ENCODE results near the gene ETV1. TPM values are rescaled to one million over a fixed set of nuclear protein-coding genes. Genes with fewer than 3 reads are reported as not detected.

Gene ETV1
- total RNA-seq, 1 experiment from 2014 or later: 45.9 TPM

DNA sequence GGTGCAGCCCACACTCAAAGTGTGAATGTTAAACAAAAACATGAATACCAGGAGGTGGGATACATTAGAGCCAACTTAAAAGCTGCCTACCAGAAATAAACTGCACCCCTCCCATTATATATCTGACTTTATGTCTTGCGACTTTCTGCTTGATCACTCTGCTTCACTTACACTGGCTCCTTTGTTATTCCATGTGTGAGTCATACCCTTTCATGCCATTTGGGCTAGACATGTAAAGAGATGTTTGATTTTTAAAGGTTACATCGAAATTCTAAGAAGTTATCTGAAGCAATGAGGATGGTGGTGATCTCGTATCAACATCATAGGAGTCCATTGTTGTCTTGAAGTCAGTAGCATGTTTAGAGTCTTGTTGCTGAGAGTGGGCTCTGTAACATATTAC lies 31.6 kb upstream of the ETV1 start:
- intact Hi-C loops (cut with micrococcal nuclease; ENCODE audit: unreplicated experiment): no loop called here
- H3K27me3 Mint-ChIP-seq (ENCODE audit: unreplicated experiment): no peaks in the 10 kb centered on the region
- H3K36me3 Mint-ChIP-seq (ENCODE audit: insufficient read depth, unreplicated experiment): no peaks in the 10 kb centered on the region
- CTCF ChIA-PET: interaction anchor here (0.9 to 1.1 kb wide), 3 partner anchors 31 to 236 kb away, joined by 3 to 5 read pairs (median 4); partner anchors contain the start of gene ETV1
- no peak overlapping the region for H3K27ac Mint-ChIP-seq (ENCODE audit: unreplicated experiment)
- DNase-seq: peak; percentile 37
- no peak overlapping the region for H3K4me3 Mint-ChIP-seq (ENCODE audit: low read depth, unreplicated experiment)
- TF ChIP-seq, protein P1, sequence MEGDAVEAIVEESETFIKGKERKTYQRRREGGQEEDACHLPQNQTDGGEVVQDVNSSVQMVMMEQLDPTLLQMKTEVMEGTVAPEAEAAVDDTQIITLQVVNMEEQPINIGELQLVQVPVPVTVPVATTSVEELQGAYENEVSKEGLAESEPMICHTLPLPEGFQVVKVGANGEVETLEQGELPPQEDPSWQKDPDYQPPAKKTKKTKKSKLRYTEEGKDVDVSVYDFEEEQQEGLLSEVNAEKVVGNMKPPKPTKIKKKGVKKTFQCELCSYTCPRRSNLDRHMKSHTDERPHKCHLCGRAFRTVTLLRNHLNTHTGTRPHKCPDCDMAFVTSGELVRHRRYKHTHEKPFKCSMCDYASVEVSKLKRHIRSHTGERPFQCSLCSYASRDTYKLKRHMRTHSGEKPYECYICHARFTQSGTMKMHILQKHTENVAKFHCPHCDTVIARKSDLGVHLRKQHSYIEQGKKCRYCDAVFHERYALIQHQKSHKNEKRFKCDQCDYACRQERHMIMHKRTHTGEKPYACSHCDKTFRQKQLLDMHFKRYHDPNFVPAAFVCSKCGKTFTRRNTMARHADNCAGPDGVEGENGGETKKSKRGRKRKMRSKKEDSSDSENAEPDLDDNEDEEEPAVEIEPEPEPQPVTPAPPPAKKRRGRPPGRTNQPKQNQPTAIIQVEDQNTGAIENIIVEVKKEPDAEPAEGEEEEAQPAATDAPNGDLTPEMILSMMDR (IDR thresholded peaks at IDR 0.05; ENCODE audit: unreplicated experiment): no peak
- H3K9me3 Mint-ChIP-seq (ENCODE audit: low read depth, unreplicated experiment): no peaks in the 10 kb centered on the region
- no TSS peak for BruUV-seq (replicated peaks)
- no peaks in the 10 kb centered on the region for H3K4me1 Mint-ChIP-seq (ENCODE audit: low read depth, unreplicated experiment)

DNA sequence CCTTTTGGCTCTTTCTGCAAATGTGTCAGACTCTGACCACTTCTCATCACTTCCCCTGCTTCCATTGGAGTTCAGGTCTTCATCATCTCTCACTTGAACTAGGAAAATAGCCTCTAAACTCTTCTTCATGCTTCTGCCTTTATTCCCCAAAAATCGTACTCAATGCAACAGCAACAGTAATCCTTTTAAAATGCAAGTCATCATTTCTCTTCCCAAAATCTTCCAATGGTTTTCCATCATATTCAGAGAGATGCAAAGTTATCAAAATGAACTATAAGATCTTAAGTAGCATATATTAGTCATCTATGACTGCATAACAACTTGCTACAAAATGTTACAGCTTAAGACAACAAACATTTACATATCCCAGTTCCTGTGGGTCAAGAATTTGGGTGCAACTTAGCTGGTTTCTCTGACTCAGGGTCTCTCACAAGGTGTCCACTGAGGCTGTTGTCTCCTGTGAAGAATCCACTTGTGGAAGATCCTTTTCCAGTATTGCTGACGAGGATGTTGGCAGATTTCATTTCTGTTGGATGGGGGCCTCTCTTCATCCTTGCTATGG lies 31.0 kb upstream of the ETV1 start:
- no peaks in the 10 kb centered on the region for H3K4me1 Mint-ChIP-seq (ENCODE audit: low read depth, unreplicated experiment)
- no peak overlapping the region for H3K27ac Mint-ChIP-seq (ENCODE audit: unreplicated experiment)
- H3K27me3 Mint-ChIP-seq (ENCODE audit: unreplicated experiment): no peaks in the 10 kb centered on the region
- no peaks in the 10 kb centered on the region for H3K36me3 Mint-ChIP-seq (ENCODE audit: insufficient read depth, unreplicated experiment)
- no peak for DNase-seq
- BruUV-seq (replicated peaks): no TSS peak
- intact Hi-C loops (cut with micrococcal nuclease; ENCODE audit: unreplicated experiment): no loop called here
- CTCF ChIA-PET: interaction anchor here (1.1 kb wide), 1 partner anchor 30 kb away, joined by 3 read pairs; no protein-coding TSS in a partner anchor
- no peak overlapping the region for H3K4me3 Mint-ChIP-seq (ENCODE audit: low read depth, unreplicated experiment)
- TF ChIP-seq, protein P1 (IDR thresholded peaks at IDR 0.05; ENCODE audit: unreplicated experiment): no peak
- no peaks in the 10 kb centered on the region for H3K9me3 Mint-ChIP-seq (ENCODE audit: low read depth, unreplicated experiment)

DNA sequence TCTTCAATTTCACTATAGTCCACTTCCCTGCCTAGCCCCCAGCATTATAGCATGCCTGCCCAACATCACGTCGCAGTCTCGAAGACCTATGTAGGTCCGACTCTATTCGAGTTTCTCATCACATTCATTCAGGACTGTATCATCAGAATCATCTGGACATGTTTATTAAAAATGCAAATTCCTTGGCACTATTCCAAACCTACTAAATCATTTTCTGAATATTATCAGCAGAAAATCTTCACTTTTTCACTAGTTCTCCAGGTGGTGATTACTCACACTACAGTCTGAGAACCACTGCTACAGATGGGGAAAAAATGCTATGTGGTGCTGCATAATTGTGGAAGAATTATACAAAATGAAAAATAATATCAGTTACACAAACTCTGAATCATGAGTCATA lies 29.3 kb upstream of the ETV1 start:
- no peak for DNase-seq
- H3K27ac Mint-ChIP-seq (ENCODE audit: unreplicated experiment): no peak overlapping the region
- TF ChIP-seq, protein P1 (IDR thresholded peaks at IDR 0.05; ENCODE audit: unreplicated experiment): no peak
- H3K4me3 Mint-ChIP-seq (ENCODE audit: low read depth, unreplicated experiment): no peak overlapping the region
- H3K9me3 Mint-ChIP-seq (ENCODE audit: low read depth, unreplicated experiment): no peaks in the 10 kb centered on the region
- no TSS peak for BruUV-seq (replicated peaks)
- intact Hi-C loops (cut with micrococcal nuclease; ENCODE audit: unreplicated experiment): no loop called here
- no peaks in the 10 kb centered on the region for H3K36me3 Mint-ChIP-seq (ENCODE audit: insufficient read depth, unreplicated experiment)
- H3K27me3 Mint-ChIP-seq (ENCODE audit: unreplicated experiment): no peaks in the 10 kb centered on the region
- CTCF ChIA-PET: no interaction called here
- H3K4me1 Mint-ChIP-seq (ENCODE audit: low read depth, unreplicated experiment): no peaks in the 10 kb centered on the region

DNA sequence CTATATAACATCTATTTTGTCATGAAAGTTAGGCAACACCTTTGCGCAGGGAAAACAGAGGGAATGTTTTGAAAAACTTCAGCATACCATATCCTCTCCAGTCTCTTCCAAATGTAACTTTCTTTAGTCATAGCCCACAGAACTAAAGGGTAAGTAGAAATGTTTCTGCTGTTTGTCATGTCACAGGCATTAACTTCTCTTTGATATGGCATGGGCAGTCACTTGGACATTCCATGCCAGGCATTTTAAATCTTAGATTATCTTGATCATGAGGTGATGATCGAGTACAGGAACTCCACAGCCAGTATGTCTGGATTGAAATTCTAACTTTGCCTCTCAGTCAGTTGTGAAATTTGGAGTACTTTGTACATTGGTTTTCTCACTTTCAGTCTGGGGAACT lies 27.5 kb upstream of the ETV1 start:
- Mint-ChIP-seq H3K27ac (ENCODE audit: unreplicated experiment) (no peak overlapping the region), H3K36me3 (ENCODE audit: insufficient read depth, unreplicated experiment) (no peaks in the 10 kb centered on the region), H3K4me1 (ENCODE audit: low read depth, unreplicated experiment) (no peaks in the 10 kb centered on the region), H3K27me3 (ENCODE audit: unreplicated experiment) (no peaks in the 10 kb centered on the region), H3K9me3 (ENCODE audit: low read depth, unreplicated experiment) (no peaks in the 10 kb centered on the region), H3K4me3 (ENCODE audit: low read depth, unreplicated experiment) (no peak overlapping the region)
- CTCF ChIA-PET: no interaction called here
- BruUV-seq (replicated peaks): no TSS peak
- intact Hi-C loops (cut with micrococcal nuclease; ENCODE audit: unreplicated experiment): no loop called here
- DNase-seq: no peak
- TF ChIP-seq, protein P1 (IDR thresholded peaks at IDR 0.05; ENCODE audit: unreplicated experiment): no peak

Measured in Calu3 (cell line).